ENCODE measurements around the gene MCF2L2. TPM values are rescaled to one million over a fixed set of nuclear protein-coding genes. Genes with fewer than 3 reads are reported as not detected.

MCF2L2 gene
- total and polyA plus RNA-seq, 9 of the 15 experiments (the other 6 are each of a cell fraction or from before 2014, with no cell fraction given), result 0.56 to 4.2 (median 3.0) TPM

- Histone ChIP-seq H3K9me3 (replicated peaks; ENCODE audit: control insufficient read depth, insufficient read depth, low read depth, low read length) (peaks cover 2% of the 10 kb centered on the region; the same call in 1 of the 2 replicates), H3K27me3 (ENCODE audit: control insufficient read depth in 2 of 2, insufficient read depth in 2 of 2, low read length in 2 of 2) (peaks cover 22 to 33% of the 10 kb centered on the region in 2 experiments), H3K79me2 (ENCODE audit: control insufficient read depth, insufficient read depth, low read length) (no peaks in the 10 kb centered on the region), H3K4me2 (ENCODE audit: insufficient read depth, low read length) (no peak overlapping the region), H3K9ac (ENCODE audit: insufficient read depth in 1 of 2, low read depth in 2 of 2, low read length in 2 of 2) (no peak overlapping the region), H3K4me1 (replicated peaks in 1 of 2; ENCODE audit: control insufficient read depth in 2 of 2, insufficient read depth in 2 of 2, low read length in 2 of 2) (no peaks in the 10 kb centered on the region), H3K27ac (ENCODE audit: extremely low read depth, low read depth, low read length) (no peak overlapping the region), H2AFZ (ENCODE audit: low read depth, low read length) (no peak overlapping the region), H3K36me3 (ENCODE audit: control insufficient read depth, insufficient read depth, low read length) (no peaks in the 10 kb centered on the region), H3K9me1 (ENCODE audit: control insufficient read depth, insufficient read depth, low read length) (no peaks in the 10 kb centered on the region), H3K4me3 (no peak overlapping the region), H4K20me1 (replicated peaks; ENCODE audit: control insufficient read depth, insufficient read depth, low read length) (no peaks in the 10 kb centered on the region)
- no peak for FAIRE-seq
- ChIA-PET POLR2A (no interaction called here), CTCF (ENCODE audit: low intra/inter-chr PET ratio) (no interaction called here)
- WGBS (ENCODE audit: insufficient coverage, low coverage, missing lambda C conversion rate), result 18% methylated on average over 4 of the region's 4 CpGs
- TF ChIP-seq SPI1 (IDR thresholded peaks at IDR 0.05; ENCODE audit: borderline replicate concordance, low read depth, low read length) (peak; percentile 46; the same call in 1 of the 2 replicates), PHB2 (IDR thresholded peaks at IDR 0.05; ENCODE audit: low read depth) (no peak)
- no peak for ATAC-seq
- intact Hi-C loops (cut with micrococcal nuclease), result no loop called here
- BruUV-seq (replicated peaks), result no TSS peak
- in situ Hi-C loops (cut with MboI), result loop anchor here (25.0 kb wide), 1 partner anchor 631 kb away; no protein-coding TSS in a partner anchor
- no peak for DNase-seq (ENCODE audit: extremely low read depth in 1 of 4, low spot score in 3 of 4)
Measured at GRCh38 chr3:183131735-183132134, 296.7 kb downstream of the MCF2L2 start.

DNA sequence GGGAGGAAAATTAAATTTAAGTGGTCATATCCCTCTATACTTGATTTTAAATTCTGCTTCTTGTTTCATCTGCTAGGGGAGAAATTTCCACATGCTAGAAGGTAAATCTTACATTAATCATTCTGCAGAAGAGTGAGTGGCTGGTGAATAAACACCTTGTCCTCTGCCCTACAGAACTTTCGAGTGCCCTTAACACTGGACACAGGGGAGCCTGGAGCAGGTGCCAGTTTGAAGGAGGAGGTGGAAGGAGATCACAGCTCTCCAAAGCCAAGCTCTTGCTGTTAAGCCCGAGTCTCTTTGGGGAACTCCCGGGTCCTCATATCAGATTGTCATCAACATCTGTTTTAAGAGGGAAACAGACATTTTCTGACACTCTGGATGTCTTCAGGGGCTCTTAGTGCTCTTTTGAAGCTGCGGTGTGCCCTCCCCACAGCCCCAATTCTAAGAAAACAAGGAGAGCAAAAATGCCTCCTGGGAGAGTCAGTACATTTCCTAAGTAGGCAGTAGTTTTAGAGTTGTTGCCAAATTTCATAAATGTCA is 297.2 kb downstream of the MCF2L2 start:
- CTCF ChIA-PET (ENCODE audit: low intra/inter-chr PET ratio), result no interaction called here
- in situ Hi-C loops (cut with MboI), result loop anchor here (25.0 kb wide), 1 partner anchor 631 kb away; no protein-coding TSS in a partner anchor
- no peak for ATAC-seq
- H4K20me1 ChIP-seq (replicated peaks; ENCODE audit: control insufficient read depth, insufficient read depth, low read length), result no peaks in the 10 kb centered on the region
- H3K4me3 ChIP-seq, result no peak overlapping the region
- peaks cover 2% of the 10 kb centered on the region; the same call in 1 of the 2 replicates for H3K9me3 ChIP-seq (replicated peaks; ENCODE audit: control insufficient read depth, insufficient read depth, low read depth, low read length)
- DNase-seq (ENCODE audit: extremely low read depth in 1 of 4, low spot score in 3 of 4), result no peak
- no peaks in the 10 kb centered on the region for H3K36me3 ChIP-seq (ENCODE audit: control insufficient read depth, insufficient read depth, low read length)
- no peak overlapping the region for H2AFZ ChIP-seq (ENCODE audit: low read depth, low read length)
- no peak overlapping the region for H3K4me2 ChIP-seq (ENCODE audit: insufficient read depth, low read length)
- H3K9ac ChIP-seq (ENCODE audit: insufficient read depth in 1 of 2, low read depth in 2 of 2, low read length in 2 of 2), result no peak overlapping the region
- intact Hi-C loops (cut with micrococcal nuclease), result no loop called here
- TF ChIP-seq KAT7 (CRISPR knock-in tag; IDR thresholded peaks at IDR 0.05; ENCODE audit: borderline replicate concordance) (no peak), NR2C1 (IDR thresholded peaks at IDR 0.05) (no peak), NR2C1 (tag; IDR thresholded peaks at IDR 0.05) (no peak), ZNF134 (CRISPR knock-in tag; conservative IDR thresholded peaks at IDR 0.05) (no peak), RBFOX2 (IDR thresholded peaks at IDR 0.05; ENCODE audit: low read depth, low read length) (no peak)
- peaks cover 20 to 29% of the 10 kb centered on the region in 2 experiments for H3K27me3 ChIP-seq (ENCODE audit: control insufficient read depth in 2 of 2, insufficient read depth in 2 of 2, low read length in 2 of 2)
- WGBS (ENCODE audit: insufficient coverage, low coverage, missing lambda C conversion rate), result 4% methylated on average over 4 of the region's 4 CpGs
- H3K9me1 ChIP-seq (ENCODE audit: control insufficient read depth, insufficient read depth, low read length), result no peaks in the 10 kb centered on the region
- H3K4me1 ChIP-seq (replicated peaks in 1 of 2; ENCODE audit: control insufficient read depth in 2 of 2, insufficient read depth in 2 of 2, low read length in 2 of 2), result no peaks in the 10 kb centered on the region
- no peak for FAIRE-seq
- no peaks in the 10 kb centered on the region for H3K79me2 ChIP-seq (ENCODE audit: control insufficient read depth, insufficient read depth, low read length)
- no peak overlapping the region for H3K27ac ChIP-seq (ENCODE audit: extremely low read depth, low read depth, low read length)
- no TSS peak for BruUV-seq (replicated peaks)
- POLR2A ChIA-PET, result no interaction called here
